ENCODE measurements around the gene GSTM5.
"Not testable (repeated sequence)": the region's sequence is repeated elsewhere in the genome, so short reads cannot be mapped to it uniquely, and the experiment has no call there.

The GSTM5 gene

DNA sequence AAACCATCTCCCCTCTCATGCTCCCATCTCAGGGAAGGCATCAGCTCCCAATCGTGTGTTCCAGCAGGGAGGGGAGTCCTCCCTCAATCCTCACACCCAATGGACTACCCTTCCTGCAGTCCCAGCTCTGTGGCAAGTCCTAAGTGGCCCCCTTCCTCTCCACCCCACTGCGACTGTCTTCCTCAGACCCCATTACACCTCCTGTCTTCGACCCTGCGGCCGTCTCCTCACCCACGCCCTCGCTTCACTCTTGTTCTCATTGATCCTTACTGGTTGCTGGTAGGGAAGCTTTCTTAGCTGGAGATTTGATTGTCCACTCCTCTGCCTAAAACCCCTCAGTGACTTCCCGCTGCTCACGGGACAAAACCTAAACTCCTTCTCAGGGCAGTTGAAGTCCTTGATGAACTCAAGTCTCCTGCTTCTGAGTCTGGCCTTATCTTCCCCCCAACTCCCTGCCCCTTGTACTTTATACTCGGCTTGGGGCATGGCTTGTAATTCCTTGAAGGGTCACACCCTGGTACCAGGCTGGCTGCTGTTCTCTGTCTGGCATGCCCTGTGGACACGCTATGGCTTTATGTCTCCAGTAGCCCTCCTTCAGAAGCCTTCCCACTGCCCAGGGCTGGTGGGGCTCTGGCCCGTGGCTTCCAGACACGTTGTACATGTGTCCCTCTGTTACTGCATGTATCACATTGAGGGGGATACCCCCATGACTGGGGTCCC lies 54.0 kb downstream of the GSTM5 start:
- H3K9me3 Mint-ChIP-seq = no peaks in the 10 kb centered on the region
- no peaks in the 10 kb centered on the region for H3K4me1 Mint-ChIP-seq
- no peak overlapping the region for H3K27ac Mint-ChIP-seq
- CTCF ChIA-PET = interaction anchor here (1.0 to 2.0 kb wide), 4 partner anchors 8 to 126 kb away, joined by 3 to 9 read pairs (median 4); no protein-coding TSS in a partner anchor
- H3K27me3 Mint-ChIP-seq = peaks cover 14% of the 10 kb centered on the region
- DNase-seq = peak; percentile 13
- no peaks in the 10 kb centered on the region for H3K36me3 Mint-ChIP-seq
- H3K4me3 Mint-ChIP-seq = no peak overlapping the region

DNA sequence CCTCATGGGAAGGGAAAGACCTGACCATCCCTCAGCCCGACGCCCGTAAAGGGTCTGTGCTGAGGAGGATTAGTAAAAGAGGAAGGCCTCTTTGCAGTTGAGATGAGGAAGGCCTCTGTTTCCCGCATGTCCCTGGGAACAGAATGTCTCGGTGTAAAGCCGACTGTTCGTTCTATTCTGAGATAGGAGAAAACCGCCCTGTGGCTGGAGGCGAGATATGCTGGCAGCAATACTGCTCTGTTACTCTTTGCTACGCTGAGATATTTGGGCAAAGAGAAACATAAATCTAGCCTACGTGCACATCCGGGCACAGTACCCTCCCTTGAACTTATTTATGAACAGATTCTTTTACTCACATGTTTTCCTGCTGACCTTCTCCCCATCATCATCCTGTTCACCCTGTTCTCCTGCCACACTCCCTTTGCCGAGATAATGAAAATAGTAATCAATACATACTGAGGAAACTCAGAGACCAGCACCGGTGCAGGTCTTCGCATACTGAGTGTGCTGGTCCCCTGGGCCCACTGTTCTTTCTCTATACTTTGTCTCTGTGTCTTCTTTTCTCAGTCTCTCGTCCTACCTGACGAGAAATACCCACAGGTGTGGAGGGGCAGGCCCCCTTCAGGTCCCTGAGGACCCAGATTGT lies 55.1 kb downstream of the GSTM5 start:
- H3K27me3 Mint-ChIP-seq = peaks cover 15% of the 10 kb centered on the region
- H3K36me3 Mint-ChIP-seq, CTCF ChIA-PET, H3K4me1 Mint-ChIP-seq, H3K27ac Mint-ChIP-seq, H3K9me3 Mint-ChIP-seq, H3K4me3 Mint-ChIP-seq: not testable (repeated sequence)
- peak; percentile 1 for DNase-seq
